Measurements from ENCODE around the gene DAAM1.

The DAAM1 gene

DNA sequence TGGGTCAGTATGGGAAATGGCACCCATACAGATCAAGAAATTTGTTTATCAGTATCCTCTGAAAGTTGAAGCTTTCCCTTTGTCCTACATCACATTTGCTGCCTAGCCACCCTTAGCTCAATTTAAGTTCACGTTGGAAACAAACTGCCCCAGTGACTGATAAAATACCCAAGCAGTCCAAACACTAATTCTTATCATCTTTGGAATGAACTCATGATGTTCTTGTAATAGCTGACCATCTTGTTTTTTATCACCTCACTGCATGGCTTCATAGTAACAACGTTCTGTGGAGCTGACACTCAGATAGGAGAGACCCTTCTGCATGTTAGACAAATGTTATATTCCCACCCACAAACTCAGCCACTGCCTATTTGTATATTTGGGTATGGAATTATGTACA is 183.3 kb downstream of the DAAM1 start:
- no peak overlapping the region for H3K4me3 ChIP-seq (ENCODE audit: low read depth in 1 of 2, low read length in 2 of 2)
- no peak overlapping the region for H3K9ac ChIP-seq (ENCODE audit: low read depth, low read length)
- TF ChIP-seq, protein P1, sequence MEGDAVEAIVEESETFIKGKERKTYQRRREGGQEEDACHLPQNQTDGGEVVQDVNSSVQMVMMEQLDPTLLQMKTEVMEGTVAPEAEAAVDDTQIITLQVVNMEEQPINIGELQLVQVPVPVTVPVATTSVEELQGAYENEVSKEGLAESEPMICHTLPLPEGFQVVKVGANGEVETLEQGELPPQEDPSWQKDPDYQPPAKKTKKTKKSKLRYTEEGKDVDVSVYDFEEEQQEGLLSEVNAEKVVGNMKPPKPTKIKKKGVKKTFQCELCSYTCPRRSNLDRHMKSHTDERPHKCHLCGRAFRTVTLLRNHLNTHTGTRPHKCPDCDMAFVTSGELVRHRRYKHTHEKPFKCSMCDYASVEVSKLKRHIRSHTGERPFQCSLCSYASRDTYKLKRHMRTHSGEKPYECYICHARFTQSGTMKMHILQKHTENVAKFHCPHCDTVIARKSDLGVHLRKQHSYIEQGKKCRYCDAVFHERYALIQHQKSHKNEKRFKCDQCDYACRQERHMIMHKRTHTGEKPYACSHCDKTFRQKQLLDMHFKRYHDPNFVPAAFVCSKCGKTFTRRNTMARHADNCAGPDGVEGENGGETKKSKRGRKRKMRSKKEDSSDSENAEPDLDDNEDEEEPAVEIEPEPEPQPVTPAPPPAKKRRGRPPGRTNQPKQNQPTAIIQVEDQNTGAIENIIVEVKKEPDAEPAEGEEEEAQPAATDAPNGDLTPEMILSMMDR (IDR thresholded peaks at IDR 0.05; ENCODE audit: borderline replicate concordance, extremely low read depth, low read length, poor library complexity, severe bottlenecking), result no peak
- TF ChIP-seq EZH2 (IDR thresholded peaks at IDR 0.05; ENCODE audit: borderline replicate concordance, low read depth, low read length, severe bottlenecking), result no peak
- peaks cover 2% of the 10 kb centered on the region; the same call in 1 of the 2 replicates for H3K36me3 ChIP-seq (ENCODE audit: insufficient read depth, low read length)
- H3K79me2 ChIP-seq (ENCODE audit: insufficient read depth, low read length), result no peaks in the 10 kb centered on the region
- no peak overlapping the region for H3K27ac ChIP-seq (ENCODE audit: low read length)
- H4K20me1 ChIP-seq (ENCODE audit: insufficient read depth, low read length), result no peaks in the 10 kb centered on the region
- ATAC-seq (ENCODE audit: insufficient read depth, low read depth) (no peak), DNase-seq (no peak)
- no peaks in the 10 kb centered on the region for H3K27me3 ChIP-seq (ENCODE audit: insufficient read depth, low read length, poor library complexity)
- H3K4me2 ChIP-seq (ENCODE audit: insufficient read depth, low read length), result no peak overlapping the region
- H3K4me1 ChIP-seq (ENCODE audit: insufficient read depth, low read length), result no peaks in the 10 kb centered on the region
- no peak overlapping the region for H2AFZ ChIP-seq (ENCODE audit: low read depth, low read length)
- no peaks in the 10 kb centered on the region for H3K9me3 ChIP-seq (ENCODE audit: insufficient read depth, low read length, severe bottlenecking)

DNA sequence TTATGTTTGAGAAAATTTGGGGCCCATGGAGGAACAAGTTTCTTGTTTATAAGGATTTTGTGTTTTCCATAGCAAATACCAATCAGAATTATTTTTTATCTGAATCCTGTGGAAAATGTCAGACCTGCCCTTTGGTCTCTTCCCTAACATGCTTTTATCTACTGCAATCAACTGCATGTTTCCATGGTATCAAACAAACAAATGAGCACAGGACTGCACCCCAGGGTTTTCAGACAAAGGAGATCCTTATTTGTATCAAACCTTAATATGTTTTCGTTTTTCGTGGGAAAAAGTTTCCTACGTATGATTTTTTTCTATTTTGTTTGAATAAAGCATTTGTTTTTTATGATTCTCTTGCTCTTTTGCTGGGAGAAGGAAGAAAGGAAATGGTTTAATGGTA is 185.6 kb downstream of the DAAM1 start:
- no peak overlapping the region for H3K9ac ChIP-seq (ENCODE audit: low read depth, low read length)
- no peaks in the 10 kb centered on the region for H3K4me1 ChIP-seq (ENCODE audit: insufficient read depth, low read length)
- no peaks in the 10 kb centered on the region for H4K20me1 ChIP-seq (ENCODE audit: insufficient read depth, low read length)
- DNase-seq (no peak), ATAC-seq (ENCODE audit: insufficient read depth, low read depth) (no peak)
- no peak overlapping the region for H2AFZ ChIP-seq (ENCODE audit: low read depth, low read length)
- no peak for TF ChIP-seq EZH2 (IDR thresholded peaks at IDR 0.05; ENCODE audit: borderline replicate concordance, low read depth, low read length, severe bottlenecking)
- TF ChIP-seq, protein P1 (IDR thresholded peaks at IDR 0.05; ENCODE audit: borderline replicate concordance, extremely low read depth, low read length, poor library complexity, severe bottlenecking), result no peak
- no peaks in the 10 kb centered on the region for H3K79me2 ChIP-seq (ENCODE audit: insufficient read depth, low read length)
- no peaks in the 10 kb centered on the region for H3K27me3 ChIP-seq (ENCODE audit: insufficient read depth, low read length, poor library complexity)
- H3K9me3 ChIP-seq (ENCODE audit: insufficient read depth, low read length, severe bottlenecking), result no peaks in the 10 kb centered on the region
- H3K27ac ChIP-seq (ENCODE audit: low read length), result no peak overlapping the region
- no peak overlapping the region for H3K4me3 ChIP-seq (ENCODE audit: low read depth in 1 of 2, low read length in 2 of 2)
- H3K4me2 ChIP-seq (ENCODE audit: insufficient read depth, low read length), result no peak overlapping the region
- no peaks in the 10 kb centered on the region for H3K36me3 ChIP-seq (ENCODE audit: insufficient read depth, low read length)

DNA sequence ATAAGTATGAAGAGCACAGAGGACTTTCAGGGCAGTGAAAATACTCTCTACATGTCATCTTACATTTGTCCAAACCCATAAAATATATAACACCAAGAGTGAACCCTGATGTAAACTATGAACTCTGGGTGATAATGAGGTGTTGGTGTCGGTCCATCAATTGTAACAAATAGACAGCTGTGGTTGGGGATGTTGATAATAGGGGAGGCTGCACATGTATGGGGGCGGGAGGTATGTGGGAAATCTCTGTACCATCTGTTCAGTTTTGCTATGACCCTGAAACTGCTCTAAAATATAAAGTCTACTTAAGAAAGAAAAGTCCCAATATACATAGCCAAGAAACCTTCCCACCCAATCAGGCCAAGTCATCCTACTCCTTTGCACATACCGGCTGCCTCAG is 188.2 kb downstream of the DAAM1 start:
- Histone ChIP-seq H3K27me3 (ENCODE audit: insufficient read depth, low read length, poor library complexity) (no peaks in the 10 kb centered on the region), H3K9me3 (ENCODE audit: insufficient read depth, low read length, severe bottlenecking) (no peaks in the 10 kb centered on the region), H4K20me1 (ENCODE audit: insufficient read depth, low read length) (no peaks in the 10 kb centered on the region), H3K79me2 (ENCODE audit: insufficient read depth, low read length) (no peaks in the 10 kb centered on the region), H3K4me3 (ENCODE audit: low read depth in 1 of 2, low read length in 2 of 2) (no peak overlapping the region), H3K27ac (ENCODE audit: low read length) (no peak overlapping the region), H3K4me1 (ENCODE audit: insufficient read depth, low read length) (no peaks in the 10 kb centered on the region), H2AFZ (ENCODE audit: low read depth, low read length) (no peak overlapping the region), H3K4me2 (ENCODE audit: insufficient read depth, low read length) (no peak overlapping the region), H3K9ac (ENCODE audit: low read depth, low read length) (no peak overlapping the region), H3K36me3 (ENCODE audit: insufficient read depth, low read length) (no peaks in the 10 kb centered on the region)
- no peak for TF ChIP-seq EZH2 (IDR thresholded peaks at IDR 0.05; ENCODE audit: borderline replicate concordance, low read depth, low read length, severe bottlenecking)
- TF ChIP-seq, protein P1 (IDR thresholded peaks at IDR 0.05; ENCODE audit: borderline replicate concordance, extremely low read depth, low read length, poor library complexity, severe bottlenecking), result no peak
- no peak for DNase-seq
- no peak for ATAC-seq (ENCODE audit: insufficient read depth, low read depth)

DNA sequence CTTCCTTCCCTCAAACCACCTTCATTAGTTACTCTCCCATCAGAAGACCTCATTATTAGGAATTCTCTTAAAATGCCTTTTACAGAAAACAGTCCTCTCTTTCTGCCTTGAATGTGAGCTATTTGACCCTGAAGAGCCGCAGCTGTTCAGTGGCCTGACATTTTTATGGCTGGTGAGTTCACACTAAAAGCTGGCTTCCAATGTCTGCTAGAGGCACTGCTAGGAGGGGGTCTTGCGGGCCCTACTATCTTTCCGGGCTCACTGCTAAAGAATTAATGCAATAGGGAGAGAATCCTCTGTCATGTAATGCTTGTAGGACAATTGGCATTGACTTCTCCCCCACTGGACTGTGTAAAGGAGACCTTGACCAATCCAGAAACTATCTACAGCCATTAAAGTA is 189.0 kb downstream of the DAAM1 start:
- no peaks in the 10 kb centered on the region for H4K20me1 ChIP-seq (ENCODE audit: insufficient read depth, low read length)
- H3K79me2 ChIP-seq (ENCODE audit: insufficient read depth, low read length), result no peaks in the 10 kb centered on the region
- H3K36me3 ChIP-seq (ENCODE audit: insufficient read depth, low read length), result no peaks in the 10 kb centered on the region
- no peak overlapping the region for H2AFZ ChIP-seq (ENCODE audit: low read depth, low read length)
- DNase-seq (no peak), ATAC-seq (ENCODE audit: insufficient read depth, low read depth) (no peak)
- TF ChIP-seq, protein P1 (IDR thresholded peaks at IDR 0.05; ENCODE audit: borderline replicate concordance, extremely low read depth, low read length, poor library complexity, severe bottlenecking), result no peak
- no peak for TF ChIP-seq EZH2 (IDR thresholded peaks at IDR 0.05; ENCODE audit: borderline replicate concordance, low read depth, low read length, severe bottlenecking)
- H3K27ac ChIP-seq (ENCODE audit: low read length), result no peak overlapping the region
- H3K9me3 ChIP-seq (ENCODE audit: insufficient read depth, low read length, severe bottlenecking), result no peaks in the 10 kb centered on the region
- H3K4me1 ChIP-seq (ENCODE audit: insufficient read depth, low read length), result no peaks in the 10 kb centered on the region
- H3K4me3 ChIP-seq (ENCODE audit: low read depth in 1 of 2, low read length in 2 of 2), result no peak overlapping the region
- H3K27me3 ChIP-seq (ENCODE audit: insufficient read depth, low read length, poor library complexity), result no peaks in the 10 kb centered on the region
- H3K4me2 ChIP-seq (ENCODE audit: insufficient read depth, low read length), result no peak overlapping the region
- H3K9ac ChIP-seq (ENCODE audit: low read depth, low read length), result no peak overlapping the region
